Bronchial epithelial cell (primary cell): ENCODE measurements around the gene ICA1L. TPM values are rescaled to one million over a fixed set of nuclear protein-coding genes. Genes with fewer than 3 reads are reported as not detected.
A peak's percentile ranks its signal among the peaks of the same experiment; 100 is the strongest.
"Not testable (repeated sequence)": the region's sequence is repeated elsewhere in the genome, so short reads cannot be mapped to it uniquely, and the experiment has no call there.

ENCODE experiments used
- DNase-seq: peaks from one replicate; pipeline ENCODE4 v3.0.0-alpha.2; 2010; ENCODE audit warnings: low read depth
- FAIRE-seq: peaks from 2 replicates; lab custom pipeline; 2011; peaks lifted over from hg19 to GRCh38; lab: Jason Lieb, UNC
- H3K27me3 ChIP-seq: 2 replicates; pipeline ENCODE4 v1.5.1; 2011; ENCODE audit warnings: low read length; ENCODE audit not compliant: control insufficient read depth, insufficient read depth
- H3K36me3 ChIP-seq: 2 replicates; pipeline ENCODE4 v1.5.1; 2011; ENCODE audit warnings: low read length; ENCODE audit not compliant: control insufficient read depth, insufficient read depth
- H3K4me3 ChIP-seq: 2 replicates; pipeline ENCODE4 v1.5.1; 2011; ENCODE audit warnings: mild to moderate bottlenecking, low read depth, low read length, control low read depth
- total RNA-seq: library from RNA; depleted of rRNA; stranded (reverse); fragments of >200 nt; gene quantifications from 2 replicates; pipeline ENCODE4 v1.2.1, GENCODE V29; 2014
- TF ChIP-seq, protein P1 (sequence below): IDR thresholded peaks from 2 replicates; pipeline ENCODE4 v1.5.1; 2011; ENCODE audit warnings: mild to moderate bottlenecking, moderate library complexity, low read length, control low read depth, inconsistent platforms; ENCODE audit not compliant: insufficient read depth, severe bottlenecking

ICA1L gene
- total RNA-seq, 1 donor from 2014 or later: 1.6 TPM

DNA sequence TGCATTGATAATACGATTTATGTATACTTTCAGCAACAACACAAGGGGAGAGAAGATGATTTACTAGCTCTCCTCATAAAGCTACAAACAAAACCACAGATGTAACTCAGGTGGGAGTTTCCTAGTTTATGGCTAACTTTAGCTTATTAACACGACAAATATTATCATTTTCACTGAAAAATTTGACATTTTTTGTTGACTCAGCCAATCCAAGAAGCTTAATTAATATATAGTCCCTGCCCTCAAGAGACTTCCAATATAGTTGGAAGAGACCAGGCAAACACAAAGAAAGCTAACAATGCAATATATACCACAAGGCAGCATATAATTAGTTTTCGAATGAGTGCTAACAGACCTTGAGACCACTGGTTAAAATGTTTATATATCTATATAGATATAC, 39.1 kb upstream of the ICA1L start:
- peak overlapping the region; percentile 48 for H3K4me3 ChIP-seq
- TF ChIP-seq, protein P1, sequence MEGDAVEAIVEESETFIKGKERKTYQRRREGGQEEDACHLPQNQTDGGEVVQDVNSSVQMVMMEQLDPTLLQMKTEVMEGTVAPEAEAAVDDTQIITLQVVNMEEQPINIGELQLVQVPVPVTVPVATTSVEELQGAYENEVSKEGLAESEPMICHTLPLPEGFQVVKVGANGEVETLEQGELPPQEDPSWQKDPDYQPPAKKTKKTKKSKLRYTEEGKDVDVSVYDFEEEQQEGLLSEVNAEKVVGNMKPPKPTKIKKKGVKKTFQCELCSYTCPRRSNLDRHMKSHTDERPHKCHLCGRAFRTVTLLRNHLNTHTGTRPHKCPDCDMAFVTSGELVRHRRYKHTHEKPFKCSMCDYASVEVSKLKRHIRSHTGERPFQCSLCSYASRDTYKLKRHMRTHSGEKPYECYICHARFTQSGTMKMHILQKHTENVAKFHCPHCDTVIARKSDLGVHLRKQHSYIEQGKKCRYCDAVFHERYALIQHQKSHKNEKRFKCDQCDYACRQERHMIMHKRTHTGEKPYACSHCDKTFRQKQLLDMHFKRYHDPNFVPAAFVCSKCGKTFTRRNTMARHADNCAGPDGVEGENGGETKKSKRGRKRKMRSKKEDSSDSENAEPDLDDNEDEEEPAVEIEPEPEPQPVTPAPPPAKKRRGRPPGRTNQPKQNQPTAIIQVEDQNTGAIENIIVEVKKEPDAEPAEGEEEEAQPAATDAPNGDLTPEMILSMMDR: no peak
- no peaks in the 10 kb centered on the region for H3K27me3 ChIP-seq
- FAIRE-seq: no peak
- H3K36me3 ChIP-seq: no peaks in the 10 kb centered on the region
- DNase-seq: no peak

DNA sequence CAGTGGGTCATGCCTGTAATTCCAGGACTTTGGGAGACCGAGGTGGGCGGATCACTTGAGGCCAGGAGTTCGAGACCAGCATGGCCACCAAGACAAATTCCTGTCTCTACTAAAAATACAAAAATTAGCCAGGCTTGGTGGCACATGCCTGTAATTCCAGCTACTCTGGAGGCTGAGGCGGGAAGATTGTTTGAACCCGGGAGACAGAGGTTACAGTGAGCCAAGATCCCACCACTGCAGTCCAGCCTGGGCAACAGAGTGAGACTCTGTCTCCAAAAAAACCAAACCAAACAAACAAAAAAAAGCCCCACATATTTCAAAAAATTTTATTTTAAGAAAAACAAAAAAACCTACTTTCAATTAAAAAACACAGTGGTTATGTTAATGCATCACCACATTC, 38.7 kb upstream of the ICA1L start:
- not testable (repeated sequence) for H3K36me3 ChIP-seq, FAIRE-seq, DNase-seq, H3K27me3 ChIP-seq
- peak overlapping the region; percentile 48 for H3K4me3 ChIP-seq

DNA sequence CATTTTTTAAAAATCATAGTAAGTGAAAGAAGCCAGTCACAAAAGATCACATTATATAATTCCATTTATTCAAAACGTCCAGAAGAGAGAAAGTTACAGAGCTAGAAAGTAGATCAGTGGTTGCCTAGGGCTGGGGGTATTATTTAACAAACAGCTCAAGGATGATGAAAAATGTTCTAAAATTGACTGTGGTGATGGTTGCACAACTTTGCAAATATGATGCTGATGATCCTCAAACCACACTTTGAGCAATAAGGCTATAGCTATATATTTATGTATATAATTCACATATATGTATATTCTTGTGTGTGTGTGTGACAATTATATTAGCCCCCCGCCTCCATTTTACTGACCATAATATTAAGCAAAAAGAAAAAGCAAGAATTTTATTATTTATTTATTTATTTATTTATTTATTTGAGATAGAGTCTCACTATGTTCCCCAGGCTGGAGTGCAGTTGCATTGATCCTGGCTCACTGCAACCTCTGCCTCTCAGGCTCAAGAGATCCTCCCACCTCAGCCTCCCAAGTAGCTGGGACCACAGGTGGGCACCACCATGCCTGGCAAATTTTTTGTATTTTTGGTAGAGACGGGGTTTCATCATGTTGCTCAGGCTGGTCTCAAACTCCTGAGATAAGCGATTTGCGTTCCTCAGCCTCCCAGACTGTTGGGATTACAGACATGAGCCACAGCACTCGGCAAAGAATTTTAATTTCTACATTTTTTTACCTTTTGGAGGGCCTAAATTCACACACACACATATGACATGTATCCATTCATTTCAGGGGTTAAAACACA, 38.0 kb upstream of the ICA1L start:
- DNase-seq (no peak), FAIRE-seq (no peak)
- TF ChIP-seq, protein P1: no peak
- Histone ChIP-seq H3K27me3 (no peaks in the 10 kb centered on the region), H3K4me3 (no peak overlapping the region), H3K36me3 (no peaks in the 10 kb centered on the region)

DNA sequence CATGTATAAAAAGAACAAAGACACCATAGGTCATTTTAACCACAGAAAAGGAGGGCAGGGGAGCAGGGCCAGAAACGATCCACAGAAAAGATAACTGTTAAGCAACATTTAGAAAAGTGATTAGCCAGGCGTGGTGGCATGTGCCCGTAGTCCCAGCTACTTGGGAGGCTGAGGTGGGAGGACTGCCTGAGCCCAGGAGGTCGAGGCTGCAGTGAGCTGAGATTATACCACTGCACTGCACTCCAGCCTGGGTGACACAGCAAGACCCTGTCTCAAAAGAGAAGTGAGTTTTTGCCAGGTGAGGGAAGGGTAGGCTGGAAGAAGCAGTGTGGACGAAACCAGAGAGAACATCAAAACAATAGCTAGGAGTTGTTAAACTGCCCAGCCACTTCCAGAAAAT, 36.6 kb upstream of the ICA1L start:
- DNase-seq (no peak), FAIRE-seq (no peak)
- TF ChIP-seq, protein P1: no peak
- Histone ChIP-seq H3K36me3 (no peaks in the 10 kb centered on the region), H3K27me3 (no peaks in the 10 kb centered on the region), H3K4me3 (no peak overlapping the region)

DNA sequence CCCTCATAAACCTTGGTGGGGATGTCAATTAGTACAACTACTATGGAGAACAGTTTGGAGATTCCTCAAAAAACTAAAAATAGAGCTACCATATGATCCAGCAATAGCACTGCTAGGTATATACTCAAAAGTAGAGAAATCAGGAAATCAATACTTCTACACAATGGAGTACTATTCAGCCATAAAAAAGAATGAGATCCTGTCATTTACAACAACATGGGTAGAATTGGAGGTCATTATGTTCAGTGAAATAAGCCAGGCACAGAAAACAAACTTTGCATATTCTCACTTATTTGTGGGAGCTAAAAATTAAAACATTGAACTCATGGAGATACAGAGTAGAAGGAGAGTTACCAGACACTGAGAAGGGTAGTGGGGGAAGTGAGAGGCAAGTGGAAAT, 33.9 kb upstream of the ICA1L start:
- not testable (repeated sequence) for H3K27me3 ChIP-seq, FAIRE-seq, H3K4me3 ChIP-seq, DNase-seq, H3K36me3 ChIP-seq

DNA sequence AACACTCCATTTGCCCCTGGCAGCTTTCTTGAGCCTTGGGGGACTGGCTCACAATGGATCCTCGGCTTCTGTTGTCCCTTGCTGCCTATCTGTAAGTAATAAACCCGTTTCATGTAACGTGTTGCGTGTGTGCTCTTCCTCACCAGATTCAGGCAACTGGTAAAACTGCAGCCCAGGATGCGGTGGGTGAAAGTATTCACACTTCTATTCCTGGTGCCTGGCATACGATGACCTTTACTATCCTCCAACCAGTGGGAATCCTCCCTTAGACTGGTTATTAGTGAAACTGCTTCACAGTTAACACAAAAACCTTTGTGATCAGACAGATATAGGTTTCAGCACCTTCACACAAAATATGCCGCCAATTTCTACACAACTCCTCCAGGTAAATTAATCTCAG, 13.6 kb upstream of the ICA1L start:
- no peaks in the 10 kb centered on the region for H3K27me3 ChIP-seq
- TF ChIP-seq, protein P1: no peak
- H3K4me3 ChIP-seq: no peak overlapping the region
- H3K36me3 ChIP-seq: peaks cover 6% of the 10 kb centered on the region
- DNase-seq: no peak
- no peak for FAIRE-seq
